H1 (cell line): ENCODE data around the gene TGFBR2.

Experiments
- BRCA1 ChIP-seq: IDR thresholded peaks from 2 replicates; pipeline ENCODE4 v1.6.1; 2012; ENCODE audit warnings: low read depth, low read length, improper control_type of control experiment
- CBX8 ChIP-seq: fragments of 300-800, 300-1000 bp; sonication (generic); IDR thresholded peaks from 2 replicates; pipeline ENCODE4 v1.7.1; 2016; ENCODE audit warnings: low read depth, low read length, borderline replicate concordance
- CEBPB ChIP-seq: IDR thresholded peaks from 2 replicates; pipeline ENCODE4 v1.6.1; 2012; ENCODE audit warnings: low read depth, low read length
- CTCF ChIP-seq, 3 experiments: IDR thresholded peaks; 1 replicate in 2 of 3; 2 replicates in 1 of 3; pipeline versions ENCODE4 v1.5.1 to v1.6.1; 2011; ENCODE audit warnings: low read length in 3 of 3, mild to moderate bottlenecking in 3 of 3, inconsistent platforms in 2 of 3, low read depth in 1 of 3, moderate library complexity in 1 of 3; ENCODE audit not compliant: insufficient read depth in 1 of 3; ENCODE audit errors: control extremely low read depth in 1 of 3
- EZH2 ChIP-seq: fragments of 200-600 bp; sonication (generic); IDR thresholded peaks from 2 replicates; pipeline ENCODE4 v1.7.1; 2012; ENCODE audit warnings: low read depth, mild to moderate bottlenecking, moderate library complexity, low read length, inconsistent platforms; ENCODE audit not compliant: severe bottlenecking
- JUN ChIP-seq: IDR thresholded peaks from 2 replicates; pipeline ENCODE4 v1.6.1; 2011; ENCODE audit warnings: low read depth, mild to moderate bottlenecking, improper control_type of control experiment, low read length
- MAFK ChIP-seq: IDR thresholded peaks from 2 replicates; pipeline ENCODE4 v1.6.1; 2012; ENCODE audit warnings: low read depth, mild to moderate bottlenecking, improper control_type of control experiment, low read length
- TBP ChIP-seq: IDR thresholded peaks from 2 replicates; pipeline ENCODE4 v1.6.1; 2011; ENCODE audit warnings: low read depth, low read length, improper control_type of control experiment
- TF ChIP-seq, protein P1 (sequence below): IDR thresholded peaks from 2 replicates; pipeline ENCODE4 v1.6.1; 2011; ENCODE audit warnings: low read length, improper control_type of control experiment
- TF ChIP-seq, protein P2 (sequence below): IDR thresholded peaks from 2 replicates; pipeline ENCODE4 v1.6.1; 2011; ENCODE audit warnings: low read depth, mild to moderate bottlenecking, low read length; ENCODE audit not compliant: insufficient read depth

- no peak for TF ChIP-seq CTCF (IDR thresholded peaks at IDR 0.05; ENCODE audit: control extremely low read depth in 1 of 3, insufficient read depth in 1 of 3, low read depth in 1 of 3, low read length in 3 of 3)
- TF ChIP-seq BRCA1, result no peak
- TF ChIP-seq JUN, result no peak
- no peak for TF ChIP-seq CEBPB
- no peak for TF ChIP-seq TBP
- TF ChIP-seq, protein P1, sequence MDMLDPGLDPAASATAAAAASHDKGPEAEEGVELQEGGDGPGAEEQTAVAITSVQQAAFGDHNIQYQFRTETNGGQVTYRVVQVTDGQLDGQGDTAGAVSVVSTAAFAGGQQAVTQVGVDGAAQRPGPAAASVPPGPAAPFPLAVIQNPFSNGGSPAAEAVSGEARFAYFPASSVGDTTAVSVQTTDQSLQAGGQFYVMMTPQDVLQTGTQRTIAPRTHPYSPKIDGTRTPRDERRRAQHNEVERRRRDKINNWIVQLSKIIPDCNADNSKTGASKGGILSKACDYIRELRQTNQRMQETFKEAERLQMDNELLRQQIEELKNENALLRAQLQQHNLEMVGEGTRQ, result no peak
- TF ChIP-seq, protein P2, sequence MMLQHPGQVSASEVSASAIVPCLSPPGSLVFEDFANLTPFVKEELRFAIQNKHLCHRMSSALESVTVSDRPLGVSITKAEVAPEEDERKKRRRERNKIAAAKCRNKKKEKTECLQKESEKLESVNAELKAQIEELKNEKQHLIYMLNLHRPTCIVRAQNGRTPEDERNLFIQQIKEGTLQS, result no peak
- TF ChIP-seq CBX8, result no peak
- no peak for TF ChIP-seq EZH2
- no peak for TF ChIP-seq MAFK
Measured at GRCh38 chr3:30661098-30661873, 54.9 kb downstream of the TGFBR2 start.
